NCI-H460 (cell line): ENCODE data around the gene SEMA4F. TPM values are rescaled to one million over a fixed set of nuclear protein-coding genes. Genes with fewer than 3 reads are reported as not detected.

Experiments
- total RNA-seq: library from RNA; depleted of rRNA; stranded (reverse); fragments of >200 nt; shearing (Covaris generic); gene quantifications from 2 replicates; pipeline ENCODE4 v1.2.3, GENCODE V29; 2014; rRNA removed

SEMA4F gene
- total RNA-seq, 1 experiment from 2014 or later: 7.1 TPM

Other genes starting within 250 kb of the SEMA4F start
- gene C2orf81, start 232.6 kb upstream of the SEMA4F start, total RNA-seq: 1.2 and 2.2 TPM in 2 replicates
- gene WDR54, start 232.5 kb upstream of the SEMA4F start, total RNA-seq: 33.9 and 38.6 TPM in 2 replicates
- gene RTKN, start 212.3 kb upstream of the SEMA4F start, total RNA-seq: 12.3 and 15.7 TPM in 2 replicates
- 19.8 and 19.9 TPM in 2 replicates for gene INO80B, start 199.2 kb upstream of the SEMA4F start, total RNA-seq
- gene WBP1, start 195.8 kb upstream of the SEMA4F start, total RNA-seq: 44.2 and 48.4 TPM in 2 replicates
- 58.9 TPM in 2 replicates for gene MOGS, start 188.9 kb upstream of the SEMA4F start, total RNA-seq
- gene MRPL53, start 181.6 kb upstream of the SEMA4F start, total RNA-seq: 55.3 and 57.8 TPM in 2 replicates
- gene CCDC142, start 171.2 kb upstream of the SEMA4F start, total RNA-seq: 15.6 and 17.6 TPM in 2 replicates
- gene TTC31, start 171.2 kb upstream of the SEMA4F start, total RNA-seq: 20.4 and 23.8 TPM in 2 replicates
- gene LBX2, start 154.6 kb upstream of the SEMA4F start, total RNA-seq: 0.95 and 1.9 TPM in 2 replicates
- gene PCGF1, start 146.6 kb upstream of the SEMA4F start, total RNA-seq: 51.1 and 56.9 TPM in 2 replicates
- gene TLX2, start 139.8 kb upstream of the SEMA4F start, total RNA-seq: 0.40 and 0.43 TPM in 2 replicates
- 0.12 TPM in 1 of 2 replicates, not detected in the other for gene DQX1, start 128.0 kb upstream of the SEMA4F start, total RNA-seq
- gene AUP1, start 124.5 kb upstream of the SEMA4F start, total RNA-seq: 149 and 161 TPM in 2 replicates
- 46.9 and 52.1 TPM in 2 replicates for gene HTRA2, start 124.3 kb upstream of the SEMA4F start, total RNA-seq
- gene LOXL3, start 100.3 kb upstream of the SEMA4F start, total RNA-seq: 2.9 and 3.1 TPM in 2 replicates
- 19.3 and 22.1 TPM in 2 replicates for gene DOK1, start 99.5 kb upstream of the SEMA4F start, total RNA-seq
- not detected in 2 replicates for gene M1AP, start 5.9 kb upstream of the SEMA4F start, total RNA-seq
- 10.4 and 12.5 TPM in 2 replicates for gene HK2, start 179.9 kb downstream of the SEMA4F start, total RNA-seq